ENCODE data around the gene FREY1.

Gene FREY1

DNA sequence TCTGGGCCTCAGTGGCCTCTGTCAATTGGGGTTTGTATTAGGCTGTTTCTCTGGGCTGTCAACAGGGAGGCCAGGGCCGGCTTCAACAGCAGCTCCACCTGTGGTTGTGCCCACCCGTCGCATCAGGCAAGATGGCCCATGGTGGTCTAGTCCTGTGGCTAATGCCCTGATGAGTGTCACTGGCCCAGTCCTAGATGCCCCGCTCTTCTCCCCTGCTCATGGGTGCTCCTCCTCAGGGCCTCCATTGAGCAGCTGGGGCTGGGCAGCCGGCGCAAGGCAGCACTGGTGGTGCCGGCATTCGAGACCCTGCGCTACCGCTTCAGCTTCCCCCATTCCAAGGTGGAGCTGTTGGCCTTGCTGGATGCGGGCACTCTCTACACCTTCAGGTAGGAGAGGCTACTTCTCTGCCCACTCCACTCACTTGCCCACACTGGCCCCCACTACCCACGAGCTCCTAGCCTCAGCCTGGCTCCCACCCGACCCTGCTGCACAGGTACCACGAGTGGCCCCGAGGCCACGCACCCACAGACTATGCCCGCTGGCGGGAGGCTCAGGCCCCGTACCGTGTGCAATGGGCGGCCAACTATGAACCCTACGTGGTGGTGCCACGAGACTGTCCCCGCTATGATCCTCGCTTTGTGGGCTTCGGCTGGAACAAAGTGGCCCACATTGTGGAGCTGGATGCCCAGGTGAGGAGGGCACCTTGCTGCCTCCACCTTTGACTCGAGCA lies 20.8 kb upstream of the FREY1 start:
- no peak for DNase-seq

DNA sequence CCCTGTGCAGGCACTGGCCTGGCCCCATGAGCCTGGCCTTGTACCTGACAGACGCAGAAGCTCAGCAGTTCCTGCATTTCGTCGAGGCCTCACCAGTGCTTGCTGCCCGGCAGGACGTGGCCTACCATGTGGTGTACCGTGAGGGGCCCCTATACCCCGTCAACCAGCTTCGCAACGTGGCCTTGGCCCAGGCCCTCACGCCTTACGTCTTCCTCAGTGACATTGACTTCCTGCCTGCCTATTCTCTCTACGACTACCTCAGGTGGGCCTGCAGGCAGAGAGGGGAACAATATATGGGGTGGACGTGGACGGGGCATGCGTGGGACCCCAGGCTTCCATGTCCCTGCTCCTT lies 20.2 kb upstream of the FREY1 start:
- DNase-seq = no peak

DNA sequence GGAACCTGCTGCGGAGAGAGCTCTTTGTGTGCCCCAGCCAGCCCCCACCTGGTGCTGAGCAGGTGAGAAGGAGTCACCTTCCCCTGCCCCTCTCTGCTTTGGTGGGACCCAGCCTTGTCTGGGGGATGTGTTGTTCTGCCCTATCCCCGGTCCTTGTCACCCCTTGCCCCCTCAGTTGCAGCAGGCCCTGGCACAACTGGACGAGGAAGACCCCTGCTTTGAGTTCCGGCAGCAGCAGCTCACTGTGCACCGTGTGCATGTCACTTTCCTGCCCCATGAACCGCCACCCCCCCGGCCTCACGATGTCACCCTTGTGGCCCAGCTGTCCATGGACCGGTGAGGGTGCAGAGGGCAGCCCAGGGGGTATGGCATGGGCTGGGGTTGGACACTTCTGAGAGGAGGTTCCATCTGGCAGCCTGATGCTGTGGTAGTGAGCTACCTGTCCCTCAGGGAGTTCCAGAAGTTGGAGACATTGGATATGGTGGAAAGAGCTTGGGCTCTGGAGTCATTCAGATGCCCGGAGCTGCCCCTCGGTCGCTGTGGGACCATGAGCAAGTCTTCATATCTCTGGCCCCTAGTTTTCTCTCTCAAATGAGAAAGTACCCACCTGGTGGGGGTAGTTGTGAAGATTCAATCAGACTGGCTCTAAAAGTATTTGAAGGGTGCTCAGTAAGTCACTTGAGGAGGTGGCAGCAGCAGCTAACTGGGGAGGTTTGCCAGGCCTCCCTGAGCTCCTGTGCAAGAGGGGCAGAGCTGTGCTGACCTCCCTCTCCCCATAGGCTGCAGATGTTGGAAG lies 19.7 kb upstream of the FREY1 start:
- no peak for DNase-seq

DNA sequence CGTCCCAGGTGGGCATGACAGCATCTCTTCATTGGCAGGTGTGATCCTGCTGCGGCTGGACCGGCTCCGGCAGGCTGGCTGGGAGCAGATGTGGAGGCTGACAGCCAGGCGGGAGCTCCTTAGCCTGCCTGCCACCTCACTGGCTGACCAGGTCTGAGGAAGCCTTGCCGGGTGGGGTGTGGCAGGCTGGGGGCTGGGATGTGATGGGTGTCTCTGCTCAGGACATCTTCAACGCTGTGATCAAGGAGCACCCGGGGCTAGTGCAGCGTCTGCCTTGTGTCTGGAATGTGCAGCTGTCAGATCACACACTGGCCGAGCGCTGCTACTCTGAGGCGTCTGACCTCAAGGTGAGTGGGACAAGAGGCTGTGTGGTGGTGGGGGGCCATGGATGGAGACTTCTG lies 18.9 kb upstream of the FREY1 start:
- no peak for DNase-seq

DNA sequence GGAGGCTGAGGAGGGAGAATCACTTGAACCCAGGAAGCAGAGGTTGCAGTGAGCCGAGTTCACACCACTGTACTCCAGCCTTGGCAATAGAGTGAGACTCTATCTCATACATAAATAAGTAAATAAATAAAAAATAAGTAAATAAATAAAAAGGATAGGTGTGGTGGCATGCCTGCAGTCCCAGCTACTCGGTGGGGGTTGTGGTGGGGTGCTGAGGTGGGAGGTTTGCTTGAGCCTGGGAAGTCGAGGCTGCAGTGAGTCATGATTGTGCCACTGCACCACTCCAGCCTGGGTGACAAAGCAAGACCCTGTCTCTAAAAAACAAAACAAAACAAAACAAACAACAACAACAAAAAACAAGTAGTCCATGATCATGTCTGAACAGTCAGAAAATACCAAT lies 18.5 kb upstream of the FREY1 start:
- no peak for DNase-seq

DNA sequence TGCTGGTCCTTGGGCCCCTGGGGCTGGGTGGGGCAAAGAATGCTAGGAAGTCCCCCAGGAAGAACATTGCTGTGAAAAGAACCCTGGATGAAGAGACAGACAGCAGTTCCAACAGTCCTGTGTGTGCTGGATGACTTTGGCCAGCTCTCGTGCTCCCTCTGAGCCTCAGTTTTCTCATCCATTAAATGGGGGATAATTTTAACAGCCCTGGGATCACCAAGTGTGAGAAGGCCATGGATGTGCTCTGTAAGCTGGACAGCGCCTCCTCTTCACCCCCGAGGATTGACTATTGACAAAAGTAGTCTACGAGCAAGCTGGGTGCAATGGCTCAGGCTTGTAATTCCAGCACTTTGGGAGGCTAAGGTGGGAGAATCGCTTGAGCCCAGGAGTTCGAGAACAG lies 17.9 kb upstream of the FREY1 start:
- DNase-seq = no peak

DNA sequence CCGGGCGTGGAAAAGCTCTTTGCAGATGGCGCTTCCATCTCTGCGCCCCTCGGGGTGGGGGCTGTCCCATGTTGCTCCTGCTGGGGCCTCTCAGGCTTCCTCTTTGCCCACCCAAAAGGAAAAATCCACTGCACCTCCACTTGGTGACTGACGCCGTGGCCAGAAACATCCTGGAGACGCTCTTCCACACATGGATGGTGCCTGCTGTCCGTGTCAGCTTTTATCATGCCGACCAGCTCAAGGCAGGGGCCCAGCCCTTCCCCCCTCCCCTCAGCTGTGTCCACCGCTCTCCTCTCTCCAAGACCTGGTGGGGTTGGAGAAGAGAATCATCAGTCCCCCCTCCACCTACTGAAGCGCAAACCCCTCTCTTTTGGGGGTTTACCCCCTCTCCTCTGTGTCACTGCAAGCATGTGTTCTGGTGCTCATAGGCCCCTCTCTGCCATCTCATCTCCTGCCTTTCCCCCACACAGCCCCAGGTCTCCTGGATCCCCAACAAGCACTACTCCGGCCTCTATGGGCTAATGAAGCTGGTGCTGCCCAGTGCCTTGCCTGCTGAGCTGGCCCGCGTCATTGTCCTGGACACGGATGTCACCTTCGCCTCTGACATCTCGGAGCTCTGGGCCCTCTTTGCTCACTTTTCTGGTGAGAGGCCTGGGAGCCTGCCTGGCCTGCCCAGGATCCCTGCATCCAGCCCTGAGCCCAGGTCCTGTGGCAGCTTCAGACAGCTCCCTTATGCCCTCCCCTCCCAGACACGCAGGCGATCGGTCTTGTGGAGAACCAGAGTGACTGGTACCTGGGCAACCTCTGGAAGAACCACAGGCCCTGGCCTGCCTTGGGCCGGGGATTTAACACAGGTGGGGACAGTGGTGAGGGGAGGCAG lies 17.2 kb upstream of the FREY1 start:
- DNase-seq = no peak

DNA sequence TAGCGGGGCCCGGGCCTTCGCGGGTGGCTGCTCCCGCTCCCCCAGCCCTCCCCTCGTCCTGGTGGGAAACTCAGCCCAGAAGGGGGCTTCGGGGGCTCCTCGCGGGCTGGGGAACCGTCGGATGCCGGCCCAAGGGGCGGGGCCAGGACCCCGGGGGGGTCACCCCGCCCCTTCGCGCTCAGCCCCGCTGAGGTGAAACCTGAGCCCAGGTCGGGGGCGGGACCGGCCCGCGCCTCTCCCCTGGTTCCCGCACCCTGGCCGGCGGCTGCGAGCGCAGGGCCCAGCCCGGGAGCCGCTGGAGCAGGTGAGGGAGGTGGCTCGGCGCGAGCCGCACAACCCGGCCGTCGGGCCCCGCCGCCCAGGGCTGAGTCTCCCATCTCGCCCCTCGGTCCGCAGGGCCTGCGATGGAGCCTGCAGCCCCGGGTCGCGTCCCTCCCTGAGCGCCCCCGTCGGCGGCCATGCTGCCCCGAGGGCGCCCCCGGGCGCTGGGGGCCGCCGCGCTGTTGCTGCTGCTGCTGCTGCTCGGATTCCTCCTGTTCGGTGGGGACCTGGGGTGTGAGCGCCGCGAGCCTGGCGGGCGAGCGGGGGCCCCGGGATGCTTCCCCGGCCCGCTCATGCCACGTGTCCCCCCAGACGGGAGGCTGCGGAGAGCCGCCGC lies 15.5 kb upstream of the FREY1 start, which contains the start of gene LARGE2:
TSS of gene LARGE2 (plus strand) at position 232 of the 658 bp plus-strand sequence. CDS start at position 459, 227 bp downstream.
- DNase-seq = no peak

DNA sequence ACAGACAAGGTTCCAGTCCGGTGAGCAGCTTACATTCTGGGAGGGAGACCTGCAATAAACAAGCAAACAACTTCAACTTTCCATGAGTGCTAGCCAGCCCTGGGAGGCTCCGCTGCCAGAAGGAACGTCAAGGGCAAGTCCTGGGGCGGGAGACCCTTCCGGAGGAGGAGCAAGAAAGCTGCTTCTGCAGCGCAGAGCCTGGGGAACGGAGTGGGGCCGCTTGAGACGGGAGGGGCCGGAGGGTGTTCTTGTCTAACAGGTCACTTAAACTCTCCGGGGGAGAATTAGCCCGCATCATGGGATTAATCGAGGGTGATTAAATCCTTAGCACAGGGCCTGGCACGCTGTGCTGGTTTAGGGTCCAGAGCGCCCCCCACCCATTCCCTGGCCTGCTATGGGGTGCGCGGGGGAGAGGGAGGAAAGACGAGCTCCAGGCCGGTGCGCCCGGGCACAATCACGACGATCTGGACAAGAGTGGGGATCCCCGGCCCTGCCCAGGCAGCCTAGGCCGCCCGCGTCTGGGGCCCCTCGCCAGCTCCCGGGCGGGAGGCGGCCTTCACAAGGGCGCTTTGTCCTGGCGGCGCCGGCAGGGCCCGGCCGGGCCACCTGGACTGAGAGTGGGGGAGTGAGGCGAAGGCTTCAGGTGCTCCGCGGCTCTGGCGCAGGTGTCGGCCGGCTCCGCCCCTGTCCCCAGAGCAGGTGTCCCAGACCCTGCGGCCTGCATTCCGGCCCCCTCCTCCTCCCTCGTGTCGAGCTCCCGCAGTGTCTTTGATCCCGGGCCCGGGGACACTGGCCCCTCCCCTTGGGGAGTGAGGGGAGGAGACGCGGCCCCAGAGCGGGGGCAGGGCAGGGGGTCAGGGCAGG lies 14.7 kb upstream of the FREY1 start:
- no peak for DNase-seq

DNA sequence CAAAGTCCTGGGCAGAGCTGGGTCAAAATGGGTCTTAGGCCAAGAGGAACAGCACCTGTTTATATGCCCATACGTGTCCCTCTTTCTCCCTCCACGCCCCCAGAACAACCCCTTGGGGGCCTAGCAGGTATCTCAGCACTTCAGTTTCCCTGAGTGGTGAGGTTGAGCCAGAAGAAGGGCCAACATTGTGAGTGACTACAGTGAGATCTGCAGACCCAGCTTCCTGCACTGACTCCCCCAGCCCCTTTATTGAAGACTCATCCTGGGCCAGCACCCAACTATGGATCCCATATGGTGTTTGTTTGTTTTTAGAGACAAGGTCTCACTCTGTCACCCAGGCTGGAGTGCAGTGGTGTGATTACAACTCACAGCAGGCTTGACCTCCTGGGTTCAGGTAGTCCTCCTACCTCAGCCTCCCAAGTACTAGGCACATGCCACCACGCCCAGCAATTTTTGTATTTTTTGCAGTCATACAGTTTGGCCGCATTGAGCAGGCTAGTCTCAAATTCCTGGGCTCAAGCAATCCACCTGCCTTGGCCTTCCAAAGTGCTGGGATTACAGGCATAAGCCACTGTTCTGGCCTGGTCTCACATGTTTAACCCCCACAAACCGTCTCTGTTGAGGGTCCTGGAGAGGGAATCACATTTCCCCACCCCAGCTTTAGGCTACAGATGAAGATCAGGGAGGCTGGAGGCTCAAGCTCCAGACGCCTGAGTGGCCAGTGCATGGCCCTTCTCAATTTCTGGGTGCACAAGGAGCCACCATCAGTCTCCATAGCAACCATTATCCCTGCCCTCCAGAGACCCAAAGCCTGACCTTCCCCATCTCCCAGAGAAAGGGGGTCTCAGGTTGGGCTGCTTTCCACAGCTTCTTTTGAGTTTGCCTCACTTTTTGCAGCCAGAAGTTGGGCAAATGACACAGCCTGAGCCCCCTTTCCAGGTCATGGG lies 13.7 kb upstream of the FREY1 start:
- no peak for DNase-seq

DNA sequence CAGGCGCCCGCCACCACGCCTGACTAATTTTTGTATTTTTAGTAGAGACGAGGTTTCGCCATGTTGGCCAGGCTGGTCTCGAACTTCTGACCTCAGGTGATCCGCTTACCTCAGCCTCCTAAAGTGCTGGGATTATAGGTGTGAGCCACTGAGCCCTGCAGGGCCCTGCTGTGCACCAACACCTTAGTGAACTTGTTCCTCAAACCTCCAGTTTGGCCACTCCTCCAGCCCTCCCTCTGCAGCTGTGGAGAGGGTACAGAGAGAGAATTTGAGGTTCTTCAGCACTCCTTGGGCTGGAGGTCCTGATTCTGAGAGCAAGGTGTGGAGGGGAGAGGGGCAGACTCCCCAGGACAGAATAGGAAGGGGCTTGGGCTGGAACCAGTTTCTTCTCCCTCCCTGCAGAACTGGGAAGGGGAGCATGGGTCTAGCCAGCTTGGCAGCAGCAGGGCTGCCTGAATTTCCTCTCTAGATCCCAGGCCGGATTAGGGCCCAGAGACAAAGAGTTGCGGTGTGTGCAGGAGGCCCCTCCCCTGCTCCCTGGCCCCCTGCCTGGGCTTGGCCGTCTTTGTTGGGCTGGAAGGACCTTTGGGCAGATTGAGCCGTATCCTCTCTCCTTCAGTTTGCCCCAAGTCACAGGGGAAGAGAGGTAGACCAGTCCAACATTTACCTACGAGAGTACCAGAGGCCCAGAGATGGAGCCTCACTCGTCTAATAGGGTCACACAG lies 12.9 kb upstream of the FREY1 start:
- no peak for DNase-seq

DNA sequence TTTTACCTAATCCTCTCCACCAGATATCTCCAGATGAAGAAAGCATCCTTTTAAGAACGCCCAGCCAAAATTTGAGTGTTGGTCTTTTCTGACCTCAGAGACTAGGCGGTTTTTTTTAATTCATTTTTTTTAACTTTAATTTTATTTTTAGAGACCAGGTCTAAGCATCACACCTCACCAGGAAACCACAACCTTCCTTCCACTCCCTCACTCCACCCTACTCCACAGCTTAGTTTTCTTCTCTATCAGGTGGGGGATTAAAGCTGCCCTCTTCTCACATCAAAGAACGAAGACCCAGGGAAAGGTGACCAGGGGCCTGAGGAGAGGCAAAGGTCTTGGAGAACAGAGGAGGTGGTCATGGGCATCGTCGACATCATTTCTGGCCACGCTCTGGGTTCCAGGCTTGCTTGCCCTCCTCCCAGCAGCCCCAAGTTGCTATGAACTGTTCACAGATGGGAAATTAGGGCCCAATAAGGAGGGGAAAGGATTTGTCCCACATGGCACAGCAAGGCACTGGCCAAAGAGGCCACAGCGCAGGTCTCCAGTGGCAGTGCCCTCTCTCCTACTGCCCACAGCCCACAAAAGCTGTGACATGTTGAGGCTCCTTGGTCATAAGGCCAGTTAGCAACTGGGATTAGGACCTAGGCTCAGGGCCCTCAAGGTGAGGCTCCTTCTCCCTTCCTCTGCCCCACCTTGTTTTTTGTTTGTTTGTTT lies 12.0 kb upstream of the FREY1 start:
- DNase-seq = no peak

DNA sequence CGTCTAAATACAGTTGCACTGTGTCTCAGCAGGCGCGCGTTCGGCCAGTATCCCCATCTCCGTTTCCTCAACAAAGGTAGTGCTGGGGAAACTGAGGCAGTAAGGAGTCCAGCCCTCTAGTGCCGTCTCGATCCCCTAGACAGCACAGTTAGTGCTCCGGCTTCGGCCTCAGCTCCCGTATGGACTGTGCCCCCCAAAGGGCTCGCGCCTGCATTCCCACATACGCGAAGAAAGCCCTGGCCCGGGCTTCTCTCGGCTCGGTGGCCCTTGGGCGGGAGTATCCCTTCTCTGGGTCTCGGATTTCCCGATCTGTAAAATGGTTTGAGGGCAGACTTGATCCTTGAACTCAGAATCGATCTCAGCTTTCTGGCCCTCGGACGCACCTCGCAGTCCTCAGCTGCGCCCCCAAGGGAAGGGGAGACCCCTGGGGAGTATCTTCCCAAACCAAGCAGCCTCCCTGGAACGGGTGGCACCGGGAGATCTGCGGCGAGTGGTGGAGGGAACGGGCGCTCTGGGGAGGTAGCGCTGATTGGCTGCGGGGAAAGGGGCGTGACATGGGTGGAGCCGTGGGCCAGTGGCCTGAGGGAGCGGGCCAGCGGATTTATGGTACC lies 11.4 kb upstream of the FREY1 start:
- DNase-seq = no peak

DNA sequence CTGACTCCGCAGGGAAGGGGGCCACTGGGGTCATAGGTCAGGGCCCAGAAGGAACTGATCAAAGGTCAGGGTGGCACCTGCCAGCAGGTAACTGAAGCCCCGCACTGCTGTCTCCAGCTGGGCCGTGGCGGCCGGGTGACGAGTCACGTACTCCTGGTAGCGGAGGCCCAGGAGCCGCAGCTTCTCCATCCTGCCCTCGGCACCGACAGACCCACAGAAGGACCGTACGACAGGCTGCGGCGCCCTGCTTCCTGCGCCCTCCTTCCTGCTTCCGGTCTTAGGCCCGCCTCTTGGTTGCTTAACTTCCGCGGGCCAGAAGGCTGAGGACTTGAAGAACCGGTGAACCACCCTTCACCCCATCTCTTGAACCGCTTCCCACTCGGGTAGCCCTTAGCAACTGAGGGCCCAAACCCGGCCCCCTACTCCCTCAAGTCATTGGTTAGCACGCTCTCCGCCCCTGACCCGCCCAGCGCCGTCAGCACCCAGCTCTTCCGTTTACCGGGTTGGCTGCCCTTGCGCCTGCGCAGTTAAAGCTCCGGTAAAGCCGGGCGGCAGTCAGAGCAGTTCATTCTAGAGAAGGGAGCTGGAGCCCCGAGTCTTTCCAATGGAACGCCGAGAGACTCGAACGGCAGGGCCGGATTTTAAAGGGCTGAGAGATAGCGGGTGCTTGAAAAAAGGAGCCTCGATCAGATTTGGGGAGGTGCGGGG lies 10.7 kb upstream of the FREY1 start, which contains the start of gene PEX16:
TSS of gene PEX16 (minus strand) at position 255 of the 708 bp plus-strand sequence. CDS start at position 189, 66 bp downstream.
- peak; percentile 84 for DNase-seq

DNA sequence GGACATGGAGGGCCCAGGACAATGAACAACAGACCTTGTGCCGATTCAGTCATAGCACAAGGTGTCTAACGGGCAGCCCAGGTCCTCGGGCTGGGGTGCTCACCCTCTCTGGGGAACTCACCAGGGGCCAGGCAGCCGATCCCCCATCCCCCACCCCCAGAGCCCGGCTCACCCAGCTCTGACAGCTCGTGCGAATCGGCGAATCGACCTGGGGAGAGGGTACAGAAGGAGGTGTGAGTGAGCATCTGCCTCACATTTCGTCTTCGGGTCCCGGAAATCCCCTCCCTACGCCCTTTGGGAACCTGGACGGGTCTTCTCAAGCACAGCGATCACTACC lies 10.2 kb upstream of the FREY1 start:
- DNase-seq = no peak

DNA sequence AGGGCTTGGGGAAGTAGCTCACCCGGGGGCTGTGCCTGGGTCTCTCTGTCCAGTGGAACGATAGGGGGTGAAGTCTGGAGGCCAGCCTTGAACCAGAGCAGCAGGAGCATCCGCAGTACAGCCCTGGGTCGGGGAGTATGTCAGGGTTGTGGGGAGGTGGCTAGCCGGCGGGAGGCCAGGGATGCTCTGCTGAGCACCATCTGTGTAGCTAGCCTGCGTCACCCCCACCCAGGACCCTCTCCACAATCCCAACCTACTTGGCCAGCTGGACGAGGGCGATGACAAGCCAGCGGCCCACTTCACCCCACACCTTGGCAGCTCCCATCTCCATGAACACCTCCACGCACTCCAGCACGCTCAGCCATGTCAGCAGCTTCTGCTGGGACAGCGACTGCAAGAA lies 8.4 kb upstream of the FREY1 start:
- no peak for DNase-seq

DNA sequence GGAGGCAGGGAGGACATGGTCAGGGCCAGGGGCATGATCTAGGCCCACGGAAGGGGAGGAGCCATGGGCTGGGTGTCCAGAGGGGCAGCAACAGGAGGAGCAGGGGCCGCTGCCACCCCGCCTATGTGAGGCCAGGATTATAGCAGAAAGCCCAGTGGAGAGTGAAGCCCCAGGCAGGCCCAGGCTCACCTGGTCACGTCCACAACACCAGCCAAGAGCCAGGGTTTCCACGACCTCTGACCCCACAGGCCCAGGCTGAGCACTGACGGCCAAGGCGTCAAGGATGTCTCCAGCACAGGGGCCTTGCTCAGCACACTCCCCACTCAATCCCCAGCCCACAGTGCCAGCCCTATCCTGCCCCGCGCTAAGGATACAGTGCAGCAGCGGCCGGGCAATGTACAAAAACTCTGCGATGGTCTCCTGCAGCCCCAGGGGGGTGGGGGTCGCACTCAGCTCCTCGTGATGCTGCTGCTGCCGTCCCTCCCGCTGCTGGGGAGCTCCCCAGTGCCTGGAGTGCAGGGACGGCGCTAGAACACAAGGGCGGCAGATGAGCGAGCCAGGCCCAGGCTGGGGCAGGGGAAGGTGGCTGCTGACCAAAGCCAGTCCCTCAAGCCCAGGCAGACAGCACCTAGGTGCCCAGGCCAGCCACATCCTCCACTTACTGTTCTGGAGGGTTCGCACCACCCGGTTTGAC lies 7.0 kb upstream of the FREY1 start:
- DNase-seq = no peak

DNA sequence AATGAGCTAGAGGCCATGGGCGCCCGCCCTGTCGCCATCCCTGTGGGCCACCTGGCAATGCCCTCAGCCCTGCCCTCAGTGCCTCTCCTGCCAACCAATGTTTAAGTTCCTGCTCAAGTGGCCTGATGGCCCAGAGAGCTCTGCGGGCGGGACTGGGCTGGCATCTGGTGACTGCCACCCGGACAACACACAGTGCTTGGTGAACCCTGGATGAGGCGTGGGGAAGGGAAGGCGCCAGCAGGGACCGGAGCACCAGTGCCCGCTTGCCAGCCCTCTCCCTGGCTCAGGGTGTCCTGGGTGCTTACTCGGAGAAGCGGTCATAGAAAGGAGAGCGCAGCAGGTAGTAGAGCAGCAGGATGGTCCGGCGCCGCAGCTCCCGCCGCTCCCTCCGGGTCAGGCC lies 6.4 kb upstream of the FREY1 start:
- no peak for DNase-seq

Measured in NCI-H1436 treated with DMSO at 0.1 percent for 48 hours (cell line).